Measurements from ENCODE around the gene BICC1.

BICC1 gene, protein sequence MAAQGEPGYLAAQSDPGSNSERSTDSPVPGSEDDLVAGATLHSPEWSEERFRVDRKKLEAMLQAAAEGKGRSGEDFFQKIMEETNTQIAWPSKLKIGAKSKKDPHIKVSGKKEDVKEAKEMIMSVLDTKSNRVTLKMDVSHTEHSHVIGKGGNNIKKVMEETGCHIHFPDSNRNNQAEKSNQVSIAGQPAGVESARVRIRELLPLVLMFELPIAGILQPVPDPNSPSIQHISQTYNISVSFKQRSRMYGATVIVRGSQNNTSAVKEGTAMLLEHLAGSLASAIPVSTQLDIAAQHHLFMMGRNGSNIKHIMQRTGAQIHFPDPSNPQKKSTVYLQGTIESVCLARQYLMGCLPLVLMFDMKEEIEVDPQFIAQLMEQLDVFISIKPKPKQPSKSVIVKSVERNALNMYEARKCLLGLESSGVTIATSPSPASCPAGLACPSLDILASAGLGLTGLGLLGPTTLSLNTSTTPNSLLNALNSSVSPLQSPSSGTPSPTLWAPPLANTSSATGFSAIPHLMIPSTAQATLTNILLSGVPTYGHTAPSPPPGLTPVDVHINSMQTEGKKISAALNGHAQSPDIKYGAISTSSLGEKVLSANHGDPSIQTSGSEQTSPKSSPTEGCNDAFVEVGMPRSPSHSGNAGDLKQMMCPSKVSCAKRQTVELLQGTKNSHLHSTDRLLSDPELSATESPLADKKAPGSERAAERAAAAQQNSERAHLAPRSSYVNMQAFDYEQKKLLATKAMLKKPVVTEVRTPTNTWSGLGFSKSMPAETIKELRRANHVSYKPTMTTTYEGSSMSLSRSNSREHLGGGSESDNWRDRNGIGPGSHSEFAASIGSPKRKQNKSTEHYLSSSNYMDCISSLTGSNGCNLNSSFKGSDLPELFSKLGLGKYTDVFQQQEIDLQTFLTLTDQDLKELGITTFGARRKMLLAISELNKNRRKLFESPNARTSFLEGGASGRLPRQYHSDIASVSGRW

GRCh38 chr10:58512491-58513187 is at the start of gene BICC1:
Gene BICC1, plus strand, starts transcription at chr10:58512872. Its CDS starts 272 bp downstream, at chr10:58513144.
- peak; percentile 55 for DNase-seq

DNA sequence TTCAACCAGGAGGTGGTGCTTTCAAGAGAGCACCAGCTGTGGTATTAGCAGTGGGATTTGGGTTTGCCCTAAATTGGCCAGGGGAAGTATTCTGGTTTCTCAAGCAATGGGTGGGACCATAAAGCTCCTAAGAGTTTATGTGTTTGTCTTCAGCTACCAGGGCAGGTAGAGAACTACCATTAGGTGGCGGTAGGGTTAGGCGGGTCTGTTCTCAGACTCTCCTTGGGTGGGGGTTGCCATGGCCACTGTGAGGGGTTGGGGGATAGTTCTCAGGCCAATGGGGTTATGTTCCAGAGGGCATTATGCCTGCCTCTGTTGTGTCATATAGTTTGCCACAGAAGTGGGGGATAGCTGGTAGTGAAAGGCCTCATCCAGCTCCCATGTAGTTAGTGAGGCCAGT is 47.7 kb upstream of the BICC1 start:
- no peak for DNase-seq

- DNase-seq, result no peak
Observed at GRCh38 chr10:58465629-58466028, 47.0 kb upstream of the BICC1 start.

DNA sequence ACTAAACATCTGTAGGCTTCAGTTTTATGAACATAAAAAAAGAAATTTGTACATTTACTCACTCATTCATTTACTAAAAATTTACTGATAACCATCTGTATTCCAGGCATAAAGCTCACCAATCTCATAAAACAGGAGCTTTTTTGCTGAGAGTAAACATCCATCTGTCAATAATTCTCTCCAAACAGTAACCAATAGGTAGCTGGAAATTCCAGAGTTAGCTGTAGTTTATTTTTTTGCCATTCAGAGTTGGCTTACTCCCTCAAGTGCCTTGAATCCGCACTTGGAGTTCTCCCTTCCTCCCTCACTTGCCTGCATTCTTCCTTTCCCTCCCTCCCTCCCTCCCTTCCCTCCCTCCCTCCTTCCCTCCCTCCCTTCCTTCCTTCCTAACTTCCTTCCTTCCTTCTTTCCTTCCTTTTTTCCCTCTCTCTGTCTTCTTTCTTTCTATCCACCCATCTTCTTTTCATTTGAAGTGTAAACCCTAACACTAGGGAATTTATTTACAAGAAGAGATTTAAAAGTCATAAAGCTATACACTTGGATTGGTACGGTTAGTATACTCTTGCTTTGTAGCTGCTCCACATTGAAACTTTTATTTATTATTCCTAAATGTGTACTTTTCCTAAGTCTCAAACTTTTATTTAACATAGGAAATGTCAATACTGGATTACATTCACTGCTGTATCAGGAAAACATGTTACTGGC is 44.6 kb upstream of the BICC1 start:
- no peak for DNase-seq

- no peak for DNase-seq
Observed at GRCh38 chr10:58473976-58474375, 38.7 kb upstream of the BICC1 start.

GRCh38 chr10:58475322-58476277 is 37.1 kb upstream of the BICC1 start:
- peak; percentile 51 for DNase-seq

DNA sequence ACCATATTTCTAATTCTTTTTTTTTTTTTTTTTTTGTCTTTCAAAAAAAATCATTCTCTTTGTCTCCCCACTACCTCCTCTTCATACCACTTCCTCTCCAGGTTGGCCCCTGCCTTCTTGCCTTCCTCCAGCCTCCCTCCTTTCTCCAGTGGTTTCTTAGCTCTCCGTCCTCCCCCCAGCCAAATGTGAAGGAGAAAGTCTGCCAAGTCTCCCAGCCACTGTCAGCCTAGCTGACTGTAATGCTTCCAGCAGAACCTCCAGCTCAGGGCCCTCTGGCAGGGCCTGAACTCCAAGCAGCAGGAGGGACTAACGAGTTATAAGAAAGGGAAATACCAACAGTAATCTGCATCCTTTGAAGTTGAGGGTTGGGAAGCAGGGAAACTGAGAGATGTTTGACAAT is 35.5 kb upstream of the BICC1 start:
- DNase-seq, result no peak

DNA sequence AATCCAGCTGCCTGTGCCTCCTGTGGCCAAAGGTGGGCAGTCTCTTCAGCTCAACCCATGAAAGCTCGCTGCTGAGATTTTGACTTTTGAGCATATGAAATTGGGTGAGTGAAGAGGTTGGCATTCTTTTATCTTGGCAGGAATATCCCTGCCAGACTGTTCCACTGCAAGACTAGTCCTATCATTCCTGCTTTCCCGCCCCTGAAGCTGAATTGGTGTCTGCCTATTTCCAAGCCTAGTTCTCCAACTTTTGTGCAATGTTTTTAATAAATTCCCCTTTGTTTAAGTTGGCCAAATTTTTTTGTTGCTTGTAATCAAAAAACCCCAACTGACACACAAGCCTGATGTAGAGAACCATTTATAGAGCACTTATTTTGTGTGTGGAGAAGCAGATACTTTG is 34.8 kb upstream of the BICC1 start:
- no peak for DNase-seq

DNA sequence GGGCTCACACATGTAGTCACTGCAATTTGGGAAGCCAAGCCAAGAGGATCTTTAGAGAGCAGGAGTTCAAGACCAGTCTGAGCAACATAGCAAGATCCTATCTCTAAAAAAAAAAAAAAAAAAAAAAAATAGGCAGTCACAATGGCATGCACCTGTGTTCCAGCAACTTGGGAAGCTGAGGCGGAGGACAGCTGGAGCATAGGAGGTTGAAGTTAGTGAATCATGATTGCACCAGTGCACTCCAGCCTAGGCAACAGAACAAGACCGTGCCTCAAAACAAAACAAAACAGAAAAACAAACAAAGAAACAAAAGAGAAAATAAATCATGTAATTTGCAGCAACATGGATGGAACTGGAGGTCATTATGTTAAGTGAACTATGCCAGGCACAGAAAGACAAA is 33.6 kb upstream of the BICC1 start:
- no peak for DNase-seq

DNA sequence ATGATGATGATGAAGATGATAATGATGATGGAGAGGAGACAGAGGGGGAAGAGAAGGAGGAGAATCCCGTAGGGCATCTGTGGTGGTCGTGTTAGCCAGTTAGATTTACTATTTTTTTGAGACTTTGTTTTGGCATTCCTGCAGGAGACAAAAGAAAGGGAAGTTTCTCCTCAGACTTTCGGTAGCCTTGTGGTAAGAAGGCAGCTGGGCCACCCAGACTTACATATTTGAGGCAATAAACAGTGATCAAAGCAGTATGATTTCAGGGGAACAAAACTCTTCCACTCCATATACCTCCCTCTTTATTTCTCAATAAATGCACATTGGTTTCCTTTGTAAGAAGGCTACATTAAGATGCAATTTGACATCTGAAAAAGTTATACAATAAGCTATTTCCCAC is 32.4 kb upstream of the BICC1 start:
- no peak for DNase-seq

GRCh38 chr10:58481569-58482109 is 31.0 kb upstream of the BICC1 start:
- DNase-seq, result no peak

- DNase-seq, result peak; percentile 5
Observed at GRCh38 chr10:58486821-58487220, 25.9 kb upstream of the BICC1 start.

- DNase-seq, result no peak
Observed at GRCh38 chr10:58488921-58489320, 23.8 kb upstream of the BICC1 start.

DNA sequence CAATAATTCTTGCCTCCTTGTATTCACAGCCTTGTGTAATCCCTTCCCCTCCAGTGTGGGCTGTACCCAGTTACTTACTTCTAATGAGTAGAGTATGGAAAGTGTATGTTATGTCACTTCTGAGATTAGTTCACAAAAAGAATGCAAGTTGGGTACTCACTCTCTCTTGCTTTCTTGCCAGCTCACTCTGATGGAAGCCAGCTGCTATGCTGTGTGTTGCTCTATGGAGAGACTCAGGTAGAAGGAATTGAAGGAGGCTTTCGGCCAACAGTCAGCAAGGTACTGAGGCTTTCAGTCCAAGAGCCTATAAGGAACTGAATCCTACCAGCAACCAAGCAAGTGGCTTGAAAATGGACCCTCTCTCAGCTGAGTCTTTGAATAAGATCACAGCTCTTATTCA is 9.7 kb upstream of the BICC1 start:
- no peak for DNase-seq

- peak; percentile 86 for DNase-seq
Observed at GRCh38 chr10:58508316-58508715, 4.4 kb upstream of the BICC1 start.

DNA sequence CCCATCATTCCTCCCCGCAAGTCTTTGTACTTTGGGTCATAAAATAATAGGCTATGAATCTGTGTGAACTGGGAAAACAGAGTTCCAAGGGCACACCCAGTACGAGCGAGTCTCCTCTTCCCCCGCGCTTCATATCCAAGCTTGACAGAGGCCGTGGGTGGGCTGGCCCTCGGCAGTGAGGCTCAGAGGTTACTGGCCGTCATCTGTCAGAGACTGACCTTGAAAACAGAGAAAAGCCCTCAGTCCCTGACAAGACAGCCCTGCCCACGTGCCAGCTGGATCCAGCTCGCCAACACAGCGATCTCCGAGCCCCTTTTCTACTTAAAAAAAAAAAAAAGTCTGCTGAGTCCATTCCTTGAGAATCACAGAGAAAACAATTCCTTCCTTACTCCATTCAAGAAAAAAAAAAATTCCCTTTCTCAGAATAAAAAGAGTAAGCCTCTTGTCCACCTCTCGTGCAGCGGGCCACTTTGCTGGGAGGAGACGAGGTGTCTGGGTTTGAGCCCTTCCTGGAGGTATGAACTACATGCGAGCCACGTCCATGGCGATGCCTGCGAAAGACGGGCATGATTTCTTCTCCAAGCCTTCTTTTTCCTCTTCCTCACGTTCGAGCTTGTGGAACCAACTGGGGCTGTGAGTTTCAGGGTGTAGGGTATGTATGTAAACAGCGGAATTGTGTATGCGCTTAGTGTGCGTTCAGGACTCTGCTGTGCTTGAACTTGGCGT is 744 bp upstream of the BICC1 start:
- peak; percentile 27 for DNase-seq

DNA sequence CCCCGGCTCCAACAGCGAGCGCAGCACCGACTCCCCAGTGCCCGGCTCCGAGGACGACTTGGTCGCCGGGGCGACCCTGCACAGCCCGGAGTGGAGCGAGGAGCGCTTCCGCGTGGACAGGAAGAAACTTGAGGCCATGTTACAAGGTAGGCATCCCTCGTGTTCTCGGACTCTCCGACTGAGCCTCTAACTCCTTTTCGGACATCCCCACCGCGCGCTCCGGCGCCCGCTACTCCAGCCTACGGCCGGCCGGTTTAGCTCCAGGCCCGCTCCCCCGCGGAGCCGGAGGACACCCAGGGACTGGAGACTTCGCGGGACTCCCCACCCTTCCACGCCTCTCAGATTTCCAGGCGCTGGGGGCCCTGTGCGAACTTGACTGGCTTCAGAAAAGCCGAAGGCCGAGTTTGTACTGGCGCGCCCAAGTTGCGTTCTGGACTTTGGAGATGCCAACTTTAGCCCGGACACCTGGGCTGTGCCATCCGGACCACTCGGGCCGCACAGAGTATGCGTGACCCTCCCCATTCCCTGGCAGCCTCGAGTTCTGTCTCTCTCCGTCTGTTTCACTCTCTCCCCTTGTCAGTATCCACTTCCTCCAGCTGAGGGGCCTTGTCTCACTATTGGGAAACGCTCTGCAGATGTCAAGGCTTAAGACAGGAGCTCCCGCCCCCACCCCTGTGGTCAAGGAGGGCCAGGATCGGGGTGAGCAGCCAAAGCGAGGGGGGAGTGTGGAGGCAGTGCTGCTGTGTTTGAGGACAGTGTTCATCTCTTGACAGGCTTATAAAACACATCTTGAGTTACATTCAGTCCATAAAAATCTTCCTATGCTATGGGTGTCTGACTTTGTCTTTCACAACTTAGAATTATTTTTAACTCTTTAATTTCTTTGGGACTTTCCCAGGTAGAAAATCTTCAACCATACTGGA is 777 bp downstream of the BICC1 start:
- DNase-seq, result peak; percentile 69

DNA sequence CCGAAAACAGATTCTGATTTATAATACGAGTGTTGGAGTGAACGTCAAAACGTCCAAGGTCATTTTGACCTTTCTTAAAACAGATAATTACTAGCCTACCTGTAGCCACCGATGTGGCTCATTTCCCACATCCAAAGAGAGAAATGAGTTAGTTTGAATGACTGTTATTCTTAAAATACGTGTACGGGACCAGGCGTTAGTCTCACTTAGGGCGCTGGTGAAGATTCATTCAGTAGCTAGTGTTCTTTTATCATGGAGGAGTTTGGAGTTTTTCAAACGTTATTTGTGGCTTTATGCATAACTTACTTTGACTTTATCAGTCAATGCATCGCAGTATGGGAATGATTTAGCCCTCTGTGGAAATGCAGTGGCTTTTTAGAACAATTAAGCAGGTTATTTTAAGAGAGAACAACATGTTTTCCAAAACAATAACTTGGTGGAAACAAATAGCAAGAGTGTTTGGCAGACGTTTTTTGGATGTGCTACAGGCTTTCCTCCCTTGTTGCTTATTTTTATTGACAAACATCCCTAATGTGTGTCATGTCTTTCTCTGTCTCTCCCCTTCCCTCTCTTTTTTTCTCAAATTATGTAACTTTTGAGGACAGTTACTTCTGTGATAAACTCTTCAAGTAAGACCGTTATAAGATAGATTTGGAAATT is 1.6 kb downstream of the BICC1 start:
- DNase-seq, result no peak
